CD4-positive, alpha-beta T cell (primary cell): Measurements from ENCODE around the gene ITSN1. TPM values are rescaled to one million over a fixed set of nuclear protein-coding genes. Genes with fewer than 3 reads are reported as not detected.

Experiments
- ATAC-seq: fragments of 200-7000 bp; cut with Tn5 transposase; one replicate; pipeline ENCODE4 v1.10.0; 2022; ENCODE audit warnings: mild to moderate bottlenecking; ENCODE audit not compliant: poor library complexity
- CTCF ChIA-PET: fragments of 350-600 bp; sonication (Branson Sonifier 250); formaldehyde crosslinking; loops from one replicate; lab custom pipeline; 2021; ENCODE audit warnings: antibody characterized with exemption, inconsistent platforms; lab: Charles Lee
- POLR2A ChIA-PET: fragments of 350-600 bp; sonication (Branson Sonifier 250); formaldehyde crosslinking; loops from one replicate; lab custom pipeline; 2021; ENCODE audit warnings: antibody characterized with exemption, inconsistent platforms; lab: Charles Lee
- DNase-seq, 14 experiments: peaks; one replicate each; pipeline ENCODE4 v3.0.0-alpha.2; 2013 to 2020; ENCODE audit warnings: mixed read lengths in 2 of 14
- H3K27ac ChIP-seq, 2 donors: one replicate each; pipeline versions ENCODE4 v1.5.1 to v1.7.0; 2013; ENCODE audit warnings: low read length in 2 of 2, low read depth in 1 of 2, mild to moderate bottlenecking in 1 of 2
- H3K27me3 ChIP-seq, 2 experiments: 1 replicate in 1 of 2; 2 replicates in 1 of 2; pipeline versions ENCODE4 v1.6.1 to v1.7.0; 2013; ENCODE audit warnings: low read length in 2 of 2, control low read depth in 1 of 2, mild to moderate bottlenecking in 1 of 2, moderate library complexity in 1 of 2; ENCODE audit not compliant: insufficient read depth in 2 of 2, control insufficient read depth in 1 of 2
- H3K36me3 ChIP-seq: one replicate; pipeline ENCODE4 v1.6.1; 2013; ENCODE audit warnings: low read length, control low read depth; ENCODE audit not compliant: insufficient read depth
- H3K4me1 ChIP-seq: one replicate; pipeline ENCODE4 v1.6.1; 2013; ENCODE audit warnings: low read length, control low read depth; ENCODE audit not compliant: insufficient read depth
- H3K4me3 ChIP-seq: one replicate; pipeline ENCODE4 v1.5.1; 2013; ENCODE audit warnings: mild to moderate bottlenecking, low read length, moderate library complexity
- H3K9me3 ChIP-seq, 2 experiments: 1 replicate in 1 of 2; 2 replicates in 1 of 2; pipeline versions ENCODE4 v1.6.1 to v1.7.0; 2013; ENCODE audit warnings: low read length in 2 of 2, mild to moderate bottlenecking in 2 of 2, control low read depth in 1 of 2, moderate library complexity in 1 of 2; ENCODE audit not compliant: control insufficient read depth in 1 of 2, insufficient read depth in 1 of 2
- H3K27ac Mint-ChIP-seq: one replicate; pipeline ENCODE4 v1.8.0; 2020; ENCODE audit warnings: mixed read lengths
- H3K27me3 Mint-ChIP-seq: one replicate; pipeline ENCODE4 v1.8.0; 2021; ENCODE audit warnings: mixed read lengths
- H3K36me3 Mint-ChIP-seq: one replicate; pipeline ENCODE4 v1.8.0; 2021; ENCODE audit warnings: low read depth, mixed read lengths
- H3K4me1 Mint-ChIP-seq: one replicate; pipeline ENCODE4 v1.8.0; 2021; ENCODE audit warnings: low read depth, mixed read lengths
- H3K4me3 Mint-ChIP-seq: one replicate; pipeline ENCODE4 v1.8.0; 2020; ENCODE audit warnings: mild to moderate bottlenecking, mixed read lengths
- H3K9me3 Mint-ChIP-seq: one replicate; pipeline ENCODE4 v1.8.0; 2020; ENCODE audit warnings: mixed read lengths
- intact Hi-C, 2 experiments: fragments of 100-400 bp; cut with DNase I in 1 of 2; cut with micrococcal nuclease in 1 of 2; formaldehyde crosslinking; loops; one replicate each; pipeline versions ENCODE4 v1.15.1 to v1.9.0; 2023 to 2025; cut with DNase I, micrococcal nuclease
- total RNA-seq, 174 experiments: library from RNA in 2 of 174; stranded (reverse) in 2 of 174; gene quantifications; one replicate each; pipeline ENCODE4 v1.2.3 and lab custom pipeline; 2021 to 2026
- TF ChIP-seq, protein P1 (sequence below): fragments of 200-600 bp; IDR thresholded peaks from one replicate; pipeline ENCODE4 v1.8.0; 2022; ENCODE audit warnings: antibody characterized with exemption, mild to moderate bottlenecking

Gene ITSN1
- total RNA-seq, 2 experiments from 2014 or later = 2.1 to 3.0 TPM

DNA sequence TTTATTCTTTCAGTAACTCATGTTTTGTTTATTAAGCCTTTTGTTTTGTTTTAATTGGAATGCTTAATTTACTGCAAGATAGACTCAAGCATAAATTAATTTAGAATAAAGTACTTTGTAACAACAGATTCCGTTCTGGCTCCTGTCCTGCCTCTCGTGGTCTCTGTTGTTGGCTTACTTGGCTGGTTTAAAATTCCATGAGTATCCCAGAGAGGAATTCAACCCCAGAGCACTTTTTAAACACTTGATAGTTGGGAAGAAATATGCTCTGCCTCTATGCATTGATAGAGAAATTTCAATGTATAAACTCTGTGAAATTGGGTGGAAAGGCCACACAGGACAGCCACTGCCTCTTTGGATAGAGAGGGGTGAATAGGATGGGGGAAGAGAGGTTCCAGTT is 183.6 kb downstream of the ITSN1 start:
- no peaks in the 10 kb centered on the region for H3K36me3 Mint-ChIP-seq
- H3K36me3 ChIP-seq = no peaks in the 10 kb centered on the region
- intact Hi-C loops = no loop called here
- no peak overlapping the region for H3K4me3 Mint-ChIP-seq
- no peaks in the 10 kb centered on the region for H3K9me3 Mint-ChIP-seq
- H3K27ac Mint-ChIP-seq = no peak overlapping the region
- H3K4me1 ChIP-seq = no peaks in the 10 kb centered on the region
- H3K27me3 ChIP-seq = no peaks in the 10 kb centered on the region
- no peaks in the 10 kb centered on the region for H3K27me3 Mint-ChIP-seq
- DNase-seq (no peak), ATAC-seq (no peak)
- peaks cover 0 to 5% of the 10 kb centered on the region in 2 experiments for H3K9me3 ChIP-seq
- no peaks in the 10 kb centered on the region for H3K4me1 Mint-ChIP-seq
- ChIA-PET POLR2A (no interaction called here), CTCF (no interaction called here)
- H3K4me3 ChIP-seq = no peak overlapping the region
- H3K27ac ChIP-seq = no peak overlapping the region
- TF ChIP-seq, protein P1, sequence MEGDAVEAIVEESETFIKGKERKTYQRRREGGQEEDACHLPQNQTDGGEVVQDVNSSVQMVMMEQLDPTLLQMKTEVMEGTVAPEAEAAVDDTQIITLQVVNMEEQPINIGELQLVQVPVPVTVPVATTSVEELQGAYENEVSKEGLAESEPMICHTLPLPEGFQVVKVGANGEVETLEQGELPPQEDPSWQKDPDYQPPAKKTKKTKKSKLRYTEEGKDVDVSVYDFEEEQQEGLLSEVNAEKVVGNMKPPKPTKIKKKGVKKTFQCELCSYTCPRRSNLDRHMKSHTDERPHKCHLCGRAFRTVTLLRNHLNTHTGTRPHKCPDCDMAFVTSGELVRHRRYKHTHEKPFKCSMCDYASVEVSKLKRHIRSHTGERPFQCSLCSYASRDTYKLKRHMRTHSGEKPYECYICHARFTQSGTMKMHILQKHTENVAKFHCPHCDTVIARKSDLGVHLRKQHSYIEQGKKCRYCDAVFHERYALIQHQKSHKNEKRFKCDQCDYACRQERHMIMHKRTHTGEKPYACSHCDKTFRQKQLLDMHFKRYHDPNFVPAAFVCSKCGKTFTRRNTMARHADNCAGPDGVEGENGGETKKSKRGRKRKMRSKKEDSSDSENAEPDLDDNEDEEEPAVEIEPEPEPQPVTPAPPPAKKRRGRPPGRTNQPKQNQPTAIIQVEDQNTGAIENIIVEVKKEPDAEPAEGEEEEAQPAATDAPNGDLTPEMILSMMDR = no peak

DNA sequence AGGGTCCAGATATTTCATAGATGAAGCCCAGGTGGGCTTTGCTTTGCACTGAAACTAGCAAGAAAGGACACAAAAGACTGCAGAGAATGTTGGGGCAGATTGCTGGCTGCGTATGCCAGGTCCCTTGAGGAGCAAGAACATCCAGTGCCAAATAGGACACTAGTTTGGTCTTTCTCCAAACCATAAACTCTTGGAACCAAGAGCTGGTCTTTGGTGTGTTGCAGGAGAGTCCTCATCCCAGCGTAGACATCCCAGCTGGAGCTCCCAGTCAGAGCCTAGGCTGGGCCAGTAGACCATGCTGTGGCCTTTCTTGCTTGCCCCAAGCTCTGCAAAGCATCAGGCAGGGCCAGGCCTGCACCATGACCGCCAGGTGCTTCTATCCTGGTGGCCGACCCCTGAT is 185.8 kb downstream of the ITSN1 start:
- no peak for ATAC-seq
- ChIA-PET POLR2A (no interaction called here), CTCF (no interaction called here)

DNA sequence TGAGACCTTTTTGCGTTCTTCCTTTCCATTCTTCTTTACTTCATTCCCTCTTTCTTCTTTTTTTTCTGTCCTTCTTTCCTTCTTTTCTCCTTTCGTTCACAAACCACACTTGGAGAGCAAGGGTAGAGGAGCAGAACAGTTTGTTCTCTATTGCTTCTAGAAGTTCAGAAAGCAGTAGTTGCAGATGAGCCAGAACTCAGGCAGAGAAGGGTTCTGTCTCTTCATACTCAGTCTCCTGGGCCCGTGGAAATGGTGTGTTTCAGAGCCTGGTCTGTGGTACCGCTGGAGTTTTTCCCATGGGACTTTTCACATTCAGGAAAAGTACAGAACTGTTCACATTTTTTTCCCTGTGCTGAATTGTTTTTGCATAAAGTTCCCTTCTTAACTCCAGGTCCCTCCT is 186.3 kb downstream of the ITSN1 start:
- Histone ChIP-seq H3K4me1 (no peaks in the 10 kb centered on the region), H3K27me3 (no peaks in the 10 kb centered on the region), H3K9me3 (peaks cover 0 to 8% of the 10 kb centered on the region in 2 experiments), H3K4me3 (no peak overlapping the region), H3K36me3 (no peaks in the 10 kb centered on the region), H3K27ac (no peak overlapping the region)
- ATAC-seq (no peak), DNase-seq (no peak)
- Mint-ChIP-seq H3K9me3 (no peaks in the 10 kb centered on the region), H3K27ac (no peak overlapping the region), H3K4me1 (no peaks in the 10 kb centered on the region), H3K36me3 (no peaks in the 10 kb centered on the region), H3K4me3 (no peak overlapping the region), H3K27me3 (no peaks in the 10 kb centered on the region)
- TF ChIP-seq, protein P1 = no peak
- ChIA-PET CTCF (no interaction called here), POLR2A (no interaction called here)
- intact Hi-C loops = no loop called here

More for the DNA sequence above, 185.8 kb downstream of the ITSN1 start:
- Mint-ChIP-seq H3K4me3 (no peak overlapping the region), H3K27me3 (no peaks in the 10 kb centered on the region), H3K27ac (no peak overlapping the region), H3K4me1 (no peaks in the 10 kb centered on the region), H3K9me3 (no peaks in the 10 kb centered on the region), H3K36me3 (no peaks in the 10 kb centered on the region)
- TF ChIP-seq, protein P1 = no peak
- Histone ChIP-seq H3K36me3 (no peaks in the 10 kb centered on the region), H3K9me3 (peaks cover 0 to 8% of the 10 kb centered on the region in 2 experiments), H3K27me3 (no peaks in the 10 kb centered on the region), H3K4me1 (no peaks in the 10 kb centered on the region), H3K4me3 (no peak overlapping the region), H3K27ac (no peak overlapping the region)
- no peak for DNase-seq
- intact Hi-C loops = no loop called here
